Psoas muscle (tissue), 8 donors: ENCODE measurements around the gene CARD19. TPM values are rescaled to one million over a fixed set of nuclear protein-coding genes. Genes with fewer than 3 reads are reported as not detected.

Experiments
- ATAC-seq, 4 donors: fragments of 200-7000 bp; cut with Tn5 transposase; one replicate each; pipeline ENCODE4 v1.9.1; 2020; ENCODE audit warnings: moderate library complexity in 3 of 4, mild to moderate bottlenecking in 2 of 4
- DNase-seq, 2 donors: peaks; one replicate each; pipeline ENCODE4 v3.0.0-alpha.2; 2020
- H3K27ac ChIP-seq: fragments of 200-600 bp; one replicate; pipeline ENCODE4 v1.8.0; 2022
- H3K27me3 ChIP-seq, 3 donors: fragments of 200-600 bp in 1 of 3; one replicate each; pipeline versions ENCODE4 v1.6.1 to v1.8.0; 2013 to 2022; ENCODE audit warnings: low read length in 2 of 3, mild to moderate bottlenecking in 2 of 3, moderate library complexity in 1 of 3; ENCODE audit not compliant: insufficient read depth in 3 of 3
- H3K36me3 ChIP-seq, 2 donors: fragments of 200-600 bp in 1 of 2; one replicate each; pipeline versions ENCODE4 v1.6.1 to v1.8.0; 2013 to 2022; ENCODE audit warnings: low read depth in 1 of 2, mild to moderate bottlenecking in 1 of 2, moderate library complexity in 1 of 2; ENCODE audit not compliant: insufficient read depth in 1 of 2
- H3K4me1 ChIP-seq: fragments of 200-600 bp; one replicate; pipeline ENCODE4 v1.8.0; 2022
- H3K4me3 ChIP-seq: fragments of 200-600 bp; one replicate; pipeline ENCODE4 v1.8.0; 2022; ENCODE audit warnings: mild to moderate bottlenecking
- H3K9me3 ChIP-seq: fragments of 200-600 bp; one replicate; pipeline ENCODE4 v1.8.0; 2022
- CTCF ChIP-seq: fragments of 200-600 bp; IDR thresholded peaks from one replicate; pipeline ENCODE4 v1.8.0; 2022; ENCODE audit warnings: antibody characterized with exemption
- WGBS, 3 donors: extraction: QIAGEN DNeasy Blood & Tissue Kit; methylation state at CpG; one replicate each; pipeline versions ENCODE4 v1.1.6 to v1.1.7; 2013; 5-methylcytosine and 5-hydroxymethylcytosine counted together
- intact Hi-C, 2 donors: fragments of 100-400 bp; cut with DNase I; formaldehyde crosslinking; loops; one replicate each; pipeline versions ENCODE4 v1.11.0 to v1.14.2; 2022
- polyA plus RNA-seq, 3 donors: library from polyadenylated mRNA; stranded (reverse); fragments of 200-250 nt; gene quantifications; one replicate each; pipeline ENCODE4 v1.2.3, GENCODE V29; 2013
- total RNA-seq, 4 donors: library from RNA; stranded (reverse); fragmentation: NEBNext Ultra II Directional in 2 of 4; extraction: Animal tissue kit (Norgen Biotek cat#: 25700) in 2 of 4; gene quantifications; one replicate each; pipeline versions ENCODE4 v1.2.1 to v1.2.4, GENCODE V29; 2021 to 2023
- donor health status: healthy with polysubstance abuse.
- donor health status: DM: no; HTN: no; CAD: no; lungs with moderate emphysema.
- donor health status: Bipolar disorder and iron deficiency.
- donor health status: healthy.
- donor health status: DM: yes; HTN: yes; CAD: no.
- donor health status: DM: no; HTN: no; CAD: no.
- donor health status: DM: no; HTN: no; CAD: no.
- donor health status: DM: yes; HTN: yes; CAD: no.

Gene CARD19
- total and polyA plus RNA-seq, 7 donors, result 27.9 to 86.3 (median 46.7) TPM

GRCh38 chr9:93120846-93121315 is 24.9 kb downstream of the CARD19 start:
- 89 to 93% (median 92%) methylated on average over 9 to 11 of the region's 11 CpGs for WGBS, 3 donors
- peaks cover 0 to 48% of the 10 kb centered on the region in 2 donors for H3K36me3 ChIP-seq
- TF ChIP-seq CTCF, result no peak
- peaks cover 17% of the 10 kb centered on the region for H3K4me1 ChIP-seq
- H3K4me3 ChIP-seq, result no peak overlapping the region
- ATAC-seq (no peak), DNase-seq (peak in 1 of 2 donors; percentile 53)
- H3K27ac ChIP-seq, result no peak overlapping the region
- no peaks in the 10 kb centered on the region for H3K9me3 ChIP-seq
- intact Hi-C loops, result no loop called here
- H3K27me3 ChIP-seq, result no peaks in the 10 kb centered on the region

- WGBS, 3 donors, result 73 to 88% (median 77%) methylated on average over 20 of the region's 20 CpGs
- Histone ChIP-seq H3K27ac (no peak overlapping the region), H3K9me3 (no peaks in the 10 kb centered on the region), H3K27me3 (no peaks in the 10 kb centered on the region), H3K4me1 (peaks cover 13% of the 10 kb centered on the region), H3K4me3 (no peak overlapping the region), H3K36me3 (peaks cover 0 to 52% of the 10 kb centered on the region in 2 donors)
- ATAC-seq (no peak), DNase-seq (peak in 1 of 2 donors; percentile 53)
- TF ChIP-seq CTCF, result no peak
- intact Hi-C loops, result no loop called here
Measured at GRCh38 chr9:93121316-93122241, 25.6 kb downstream of the CARD19 start.

- ATAC-seq, result no peak
- Histone ChIP-seq H3K4me1 (peaks cover 23% of the 10 kb centered on the region), H3K27me3 (no peaks in the 10 kb centered on the region), H3K27ac (no peak overlapping the region), H3K36me3 (peaks cover 0 to 52% of the 10 kb centered on the region in 2 donors), H3K9me3 (no peaks in the 10 kb centered on the region), H3K4me3 (no peak overlapping the region)
- 86 to 91% (median 89%) methylated on average over 14 of the region's 14 CpGs for WGBS, 3 donors
- intact Hi-C loops, result no loop called here
- no peak for TF ChIP-seq CTCF
- DNase-seq, result peak in 1 of 2 donors; percentile 50
Measured at GRCh38 chr9:93122721-93123221, 26.8 kb downstream of the CARD19 start.

- WGBS, 3 donors, result 80 to 86% (median 83%) methylated on average over 14 of the region's 14 CpGs
- intact Hi-C loops, result no loop called here
- no peaks in the 10 kb centered on the region for H3K9me3 ChIP-seq
- no peak overlapping the region for H3K4me3 ChIP-seq
- DNase-seq (peak in 1 of 2 donors; percentile 45), ATAC-seq (no peak)
- H3K4me1 ChIP-seq, result peaks cover 30% of the 10 kb centered on the region
- no peak for TF ChIP-seq CTCF
- H3K27ac ChIP-seq, result no peak overlapping the region
- H3K36me3 ChIP-seq, result peaks cover 0 to 52% of the 10 kb centered on the region in 2 donors
- no peaks in the 10 kb centered on the region for H3K27me3 ChIP-seq
Measured at GRCh38 chr9:93123561-93124283, 27.7 kb downstream of the CARD19 start.
